WTC11 (cell line): ENCODE measurements around the gene MAP3K10.

ENCODE experiments used
- MAX ChIP-seq: sonication (generic); formaldehyde crosslinking; IDR thresholded peaks from 2 replicates; pipeline ENCODE4 v1.8.0; 2022; ENCODE audit warnings: mild to moderate bottlenecking, missing genetic modification reagents
- NFYB ChIP-seq: sonication (generic); formaldehyde crosslinking; conservative IDR thresholded peaks from 2 replicates; pipeline ENCODE4 v1.8.0; 2022; ENCODE audit warnings: low read depth, missing genetic modification reagents
- PREB ChIP-seq: sonication (generic); formaldehyde crosslinking; IDR thresholded peaks from 2 replicates; pipeline ENCODE4 v1.8.1; 2022; ENCODE audit warnings: mild to moderate bottlenecking, missing genetic modification reagents, moderate library complexity, borderline replicate concordance
- TF ChIP-seq, protein P1 (sequence below): fragments of 200-600 bp; IDR thresholded peaks from 2 replicates; pipeline ENCODE4 v1.8.0; 2022; ENCODE audit warnings: antibody characterized with exemption

DNA sequence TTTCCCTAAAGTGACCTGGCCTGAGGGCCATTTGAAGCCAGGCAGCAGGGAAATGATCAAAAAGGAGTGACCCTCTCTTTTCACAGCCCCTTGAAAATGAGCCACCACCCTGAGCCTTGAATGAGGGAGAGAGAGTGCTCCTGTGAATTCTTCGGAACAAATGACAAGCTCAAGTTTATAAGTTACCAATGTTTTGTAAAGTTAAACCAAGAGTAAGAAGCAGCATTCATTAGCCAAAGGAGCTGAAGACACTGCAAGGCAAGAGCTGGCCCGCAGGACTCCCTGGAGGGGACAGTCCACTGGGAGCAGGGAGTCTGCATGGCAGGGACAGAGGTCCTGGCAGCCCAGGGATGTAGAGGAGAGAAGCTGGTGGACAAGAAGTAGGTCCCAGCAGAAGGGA lies 52.0 kb downstream of the MAP3K10 start:
- no peak for TF ChIP-seq MAX
- TF ChIP-seq NFYB: no peak
- TF ChIP-seq, protein P1, sequence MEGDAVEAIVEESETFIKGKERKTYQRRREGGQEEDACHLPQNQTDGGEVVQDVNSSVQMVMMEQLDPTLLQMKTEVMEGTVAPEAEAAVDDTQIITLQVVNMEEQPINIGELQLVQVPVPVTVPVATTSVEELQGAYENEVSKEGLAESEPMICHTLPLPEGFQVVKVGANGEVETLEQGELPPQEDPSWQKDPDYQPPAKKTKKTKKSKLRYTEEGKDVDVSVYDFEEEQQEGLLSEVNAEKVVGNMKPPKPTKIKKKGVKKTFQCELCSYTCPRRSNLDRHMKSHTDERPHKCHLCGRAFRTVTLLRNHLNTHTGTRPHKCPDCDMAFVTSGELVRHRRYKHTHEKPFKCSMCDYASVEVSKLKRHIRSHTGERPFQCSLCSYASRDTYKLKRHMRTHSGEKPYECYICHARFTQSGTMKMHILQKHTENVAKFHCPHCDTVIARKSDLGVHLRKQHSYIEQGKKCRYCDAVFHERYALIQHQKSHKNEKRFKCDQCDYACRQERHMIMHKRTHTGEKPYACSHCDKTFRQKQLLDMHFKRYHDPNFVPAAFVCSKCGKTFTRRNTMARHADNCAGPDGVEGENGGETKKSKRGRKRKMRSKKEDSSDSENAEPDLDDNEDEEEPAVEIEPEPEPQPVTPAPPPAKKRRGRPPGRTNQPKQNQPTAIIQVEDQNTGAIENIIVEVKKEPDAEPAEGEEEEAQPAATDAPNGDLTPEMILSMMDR: no peak
- TF ChIP-seq PREB: no peak
